OCI-LY1 (cell line): ENCODE results near the gene MVP.

Source experiments
- CTCF ChIP-seq: fragments of 200-600 bp; sonication (generic), shearing (Covaris generic); IDR thresholded peaks from 2 replicates; pipeline ENCODE4 v1.5.1; 2017; ENCODE audit warnings: mild to moderate bottlenecking, antibody characterized with exemption, low read length, moderate library complexity, mixed read lengths
- EZH2 ChIP-seq: fragments of 200-600 bp; sonication (generic), shearing (Covaris generic); IDR thresholded peaks from 2 replicates; pipeline ENCODE4 v1.8.0; 2017; ENCODE audit warnings: borderline replicate concordance, mixed run types, mild to moderate bottlenecking, antibody characterized with exemption, low read length, moderate library complexity, mixed read lengths

GRCh38 chr16:29894352-29894751 lies 74.1 kb downstream of the MVP start:
- no peak for TF ChIP-seq CTCF
- TF ChIP-seq EZH2: no peak
